Lower leg skin (tissue), 3 donors: ENCODE results near the gene TMEM200C.

Source experiments
- CTCF ChIP-seq, 3 donors: fragments of 450-650 bp; IDR thresholded peaks; one replicate each; pipeline ENCODE4 v1.5.1; 2016; ENCODE audit warnings: antibody characterized with exemption in 3 of 3, mild to moderate bottlenecking in 3 of 3, moderate library complexity in 2 of 3
- POLR2A ChIP-seq, 2 donors: fragments of 450-650 bp; IDR thresholded peaks; one replicate each; pipeline ENCODE4 v1.6.1; 2016 to 2017; ENCODE audit warnings: antibody characterized with exemption in 2 of 2, mild to moderate bottlenecking in 1 of 2, moderate library complexity in 1 of 2

- TF ChIP-seq CTCF (IDR thresholded peaks at IDR 0.05) (no peak), POLR2A (IDR thresholded peaks at IDR 0.05) (no peak)
Measured at GRCh38 chr18:5876891-5877290, 18.4 kb downstream of the TMEM200C start.
